Measurements from ENCODE around the gene SHISA6.
"Not testable (repeated sequence)": the region's sequence is repeated elsewhere in the genome, so short reads cannot be mapped to it uniquely, and the experiment has no call there.

SHISA6 gene

GRCh38 chr17:11300201-11300600 lies 59.2 kb downstream of the SHISA6 start:
- TF ChIP-seq, protein P1, sequence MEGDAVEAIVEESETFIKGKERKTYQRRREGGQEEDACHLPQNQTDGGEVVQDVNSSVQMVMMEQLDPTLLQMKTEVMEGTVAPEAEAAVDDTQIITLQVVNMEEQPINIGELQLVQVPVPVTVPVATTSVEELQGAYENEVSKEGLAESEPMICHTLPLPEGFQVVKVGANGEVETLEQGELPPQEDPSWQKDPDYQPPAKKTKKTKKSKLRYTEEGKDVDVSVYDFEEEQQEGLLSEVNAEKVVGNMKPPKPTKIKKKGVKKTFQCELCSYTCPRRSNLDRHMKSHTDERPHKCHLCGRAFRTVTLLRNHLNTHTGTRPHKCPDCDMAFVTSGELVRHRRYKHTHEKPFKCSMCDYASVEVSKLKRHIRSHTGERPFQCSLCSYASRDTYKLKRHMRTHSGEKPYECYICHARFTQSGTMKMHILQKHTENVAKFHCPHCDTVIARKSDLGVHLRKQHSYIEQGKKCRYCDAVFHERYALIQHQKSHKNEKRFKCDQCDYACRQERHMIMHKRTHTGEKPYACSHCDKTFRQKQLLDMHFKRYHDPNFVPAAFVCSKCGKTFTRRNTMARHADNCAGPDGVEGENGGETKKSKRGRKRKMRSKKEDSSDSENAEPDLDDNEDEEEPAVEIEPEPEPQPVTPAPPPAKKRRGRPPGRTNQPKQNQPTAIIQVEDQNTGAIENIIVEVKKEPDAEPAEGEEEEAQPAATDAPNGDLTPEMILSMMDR (conservative IDR thresholded peaks at IDR 0.05; ENCODE audit: low read depth, low read length) = no peak
- H3K4me3 ChIP-seq (ENCODE audit: low read depth, low read length) = no peak overlapping the region

DNA sequence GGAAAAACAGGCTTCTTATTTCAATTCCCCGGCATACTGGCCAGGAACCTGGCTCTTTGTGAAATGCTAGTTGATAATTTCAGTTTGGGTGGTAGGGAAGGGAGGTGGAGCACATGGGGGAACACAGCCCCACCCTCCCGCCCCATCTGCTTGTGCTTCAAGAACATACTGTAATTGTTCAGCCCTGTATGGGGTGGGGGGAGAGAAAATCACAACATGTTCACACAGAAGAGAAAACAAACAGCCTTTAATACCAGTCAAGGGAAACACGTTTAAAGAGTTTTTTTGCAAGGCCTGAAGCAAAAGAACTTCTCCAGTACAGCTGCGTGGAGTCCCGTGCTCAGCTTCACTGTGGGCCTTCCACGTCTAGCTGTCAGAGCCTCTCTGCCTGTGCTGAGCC lies 59.7 kb downstream of the SHISA6 start:
- H3K4me3 ChIP-seq (ENCODE audit: low read depth, low read length) = no peak overlapping the region
- TF ChIP-seq, protein P1 (conservative IDR thresholded peaks at IDR 0.05; ENCODE audit: low read depth, low read length) = no peak
- DNase-seq (ENCODE audit: low read depth) = no peak

More at GRCh38 chr17:11300201-11300600, 59.2 kb downstream of the SHISA6 start:
- DNase-seq (ENCODE audit: low read depth) = no peak

GRCh38 chr17:11301874-11302273 lies 60.9 kb downstream of the SHISA6 start:
- not testable (repeated sequence) for H3K4me3 ChIP-seq (ENCODE audit: low read depth, low read length); DNase-seq (ENCODE audit: low read depth)

DNA sequence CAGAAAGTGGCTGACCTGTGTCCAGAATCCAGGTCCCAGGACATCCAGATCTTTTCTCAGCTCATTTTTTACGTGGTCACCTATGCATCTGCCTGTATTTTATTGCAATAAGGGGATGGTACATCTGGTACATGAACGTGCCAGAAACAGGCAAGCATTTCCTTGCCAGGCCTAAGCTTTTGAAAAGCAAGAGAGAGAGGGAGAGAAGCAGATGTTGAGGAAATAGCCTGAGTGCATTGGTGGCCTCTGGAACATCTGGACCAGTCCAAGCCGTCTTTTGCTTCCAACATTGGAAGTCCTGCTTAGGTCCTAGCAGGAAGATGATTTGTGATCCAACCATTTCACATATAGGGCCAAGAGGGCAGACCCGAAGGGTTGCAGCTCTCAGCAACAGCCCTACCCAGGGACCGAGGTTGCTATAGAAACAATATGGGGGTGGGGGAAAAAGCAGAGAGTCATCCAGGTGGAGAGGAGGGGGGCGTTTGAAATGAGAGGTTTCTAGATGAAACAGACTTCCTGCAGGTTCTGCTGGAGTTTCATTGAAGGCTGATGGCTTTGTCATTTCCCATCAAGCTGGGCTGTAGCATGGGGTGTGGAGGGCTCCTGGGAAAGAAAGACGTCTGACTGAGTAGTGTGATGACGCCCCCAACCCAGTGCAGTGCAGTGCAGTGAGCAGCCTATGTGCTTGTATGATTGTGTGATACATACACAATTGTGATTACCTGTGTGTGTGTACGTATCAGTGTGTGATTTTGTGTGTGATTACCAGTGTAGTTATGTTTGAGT lies 61.6 kb downstream of the SHISA6 start:
- no peak overlapping the region for H3K4me3 ChIP-seq (ENCODE audit: low read depth, low read length)
- DNase-seq (ENCODE audit: low read depth) = no peak
- TF ChIP-seq, protein P1 (conservative IDR thresholded peaks at IDR 0.05; ENCODE audit: low read depth, low read length) = no peak

- TF ChIP-seq, protein P1 (conservative IDR thresholded peaks at IDR 0.05; ENCODE audit: low read depth, low read length) = no peak
- DNase-seq (ENCODE audit: low read depth) = no peak
- H3K4me3 ChIP-seq (ENCODE audit: low read depth, low read length) = no peak overlapping the region
These were observed 62.9 kb downstream of the SHISA6 start for GRCh38 chr17:11303773-11304394.

- H3K4me3 ChIP-seq (ENCODE audit: low read depth, low read length) = no peak overlapping the region
- DNase-seq (ENCODE audit: low read depth) = no peak
- TF ChIP-seq, protein P1 (conservative IDR thresholded peaks at IDR 0.05; ENCODE audit: low read depth, low read length) = no peak
These were observed 63.6 kb downstream of the SHISA6 start for GRCh38 chr17:11304568-11304967.

DNA sequence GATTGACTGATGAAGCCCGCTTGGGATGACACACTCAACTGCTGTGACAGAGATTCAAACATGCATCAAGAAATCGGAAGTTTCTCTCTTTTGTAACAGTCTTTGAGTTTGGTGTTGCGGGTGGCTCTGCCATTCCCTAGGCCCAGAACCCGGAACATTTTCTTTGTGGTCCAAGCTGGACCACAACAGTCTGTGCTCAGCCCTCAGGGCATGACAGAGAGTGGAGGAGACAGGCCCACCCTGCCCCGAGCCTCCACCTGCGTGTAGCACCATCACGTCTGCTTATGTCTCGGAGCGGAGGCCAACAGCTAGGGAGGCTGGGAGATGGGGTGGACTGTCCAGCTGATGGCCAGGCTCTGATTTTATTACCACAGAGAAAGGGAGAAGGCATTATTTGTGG lies 64.5 kb downstream of the SHISA6 start:
- TF ChIP-seq, protein P1 (conservative IDR thresholded peaks at IDR 0.05; ENCODE audit: low read depth, low read length) = no peak
- H3K4me3 ChIP-seq (ENCODE audit: low read depth, low read length) = no peak overlapping the region
- DNase-seq (ENCODE audit: low read depth) = no peak
